HEK293T (cell line): ENCODE data around the gene TYSND1.

Experiments
- CTCF ChIA-PET: fragments of 350-600 bp; formaldehyde crosslinking; extraction: SDS; loops from one replicate; lab custom pipeline; 2021; ENCODE audit warnings: antibody characterized with exemption, inconsistent platforms; lab: Yijun Ruan, JAX
- POLR2A ChIA-PET: fragments of 350-600 bp; formaldehyde crosslinking; extraction: SDS; loops from one replicate; lab custom pipeline; 2020; ENCODE audit warnings: antibody characterized with exemption, inconsistent platforms; lab: Yijun Ruan, JAX
- DNase-seq: peaks from one replicate; pipeline ENCODE4 v3.0.0; 2012; ENCODE audit warnings: mixed read lengths; ENCODE audit errors: extremely low spot score
- ARNT ChIP-seq: fragments of 450-650 bp; IDR thresholded peaks from 2 replicates; pipeline ENCODE4 v1.6.1; 2017; ENCODE audit warnings: mild to moderate bottlenecking
- BHLHE40 ChIP-seq: fragments of 450-650 bp; IDR thresholded peaks from 2 replicates; pipeline ENCODE4 v1.6.1; 2016; ENCODE audit warnings: mild to moderate bottlenecking, moderate library complexity, borderline replicate concordance
- CTBP1 ChIP-seq: fragments of 450-650 bp; IDR thresholded peaks from 2 replicates; pipeline ENCODE4 v1.6.1; 2016; ENCODE audit warnings: borderline replicate concordance
- ELF4 ChIP-seq: fragments of 450-650 bp; IDR thresholded peaks from 2 replicates; pipeline ENCODE4 v1.6.1; 2017; ENCODE audit warnings: antibody characterized with exemption
- FOXA1 ChIP-seq: fragments of 450-650 bp; IDR thresholded peaks from 2 replicates; pipeline ENCODE4 v1.6.1; 2016; ENCODE audit warnings: mild to moderate bottlenecking
- FOXK2 ChIP-seq: fragments of 450-650 bp; IDR thresholded peaks from 2 replicates; pipeline ENCODE4 v1.6.1; 2016; ENCODE audit warnings: mild to moderate bottlenecking
- FOXM1 ChIP-seq: fragments of 450-650 bp; IDR thresholded peaks from 2 replicates; pipeline ENCODE4 v1.6.1; 2017; ENCODE audit warnings: mild to moderate bottlenecking, borderline replicate concordance
- HDGF ChIP-seq: fragments of 450-650 bp; IDR thresholded peaks from 2 replicates; pipeline ENCODE4 v1.6.1; 2017; ENCODE audit warnings: antibody characterized with exemption, borderline replicate concordance
- L3MBTL2 ChIP-seq: fragments of 450-650 bp; conservative IDR thresholded peaks from 2 replicates; pipeline ENCODE4 v1.6.1; 2016; ENCODE audit warnings: mild to moderate bottlenecking
- LEF1 ChIP-seq: fragments of 450-650 bp; IDR thresholded peaks from 2 replicates; pipeline ENCODE4 v1.6.1; 2017; ENCODE audit warnings: mild to moderate bottlenecking, borderline replicate concordance
- NFRKB ChIP-seq: fragments of 450-650 bp; IDR thresholded peaks from 2 replicates; pipeline ENCODE4 v1.6.1; 2016; ENCODE audit warnings: mild to moderate bottlenecking, moderate library complexity
- PKNOX1 ChIP-seq: fragments of 450-650 bp; IDR thresholded peaks from 2 replicates; pipeline ENCODE4 v1.6.1; 2016
- SP1 ChIP-seq: fragments of 450-650 bp; IDR thresholded peaks from 2 replicates; pipeline ENCODE4 v1.6.1; 2017
- SUZ12 ChIP-seq: fragments of 450-650 bp; IDR thresholded peaks from 2 replicates; pipeline ENCODE4 v1.6.1; 2016; ENCODE audit warnings: mild to moderate bottlenecking
- TARDBP ChIP-seq: fragments of 450-650 bp; IDR thresholded peaks from 2 replicates; pipeline ENCODE4 v1.6.1; 2016
- ZNF384 ChIP-seq: fragments of 450-650 bp; IDR thresholded peaks from 2 replicates; pipeline ENCODE4 v1.6.1; 2016

The TYSND1 gene

GRCh38 chr10:70146489-70147258, at the start of gene TYSND1:
Gene TYSND1, minus strand, starts transcription at chr10:70146700. Its CDS starts 114 bp downstream, at chr10:70146586.
- CTCF ChIA-PET: interaction anchor here (0.6 to 2.2 kb wide), 32 partner anchors 9 to 992 kb away, joined by 3 to 24 read pairs (median 4); partner anchors contain the start of gene SAR1A
- TF ChIP-seq ZNF384: peak; percentile 97
- peak; percentile 47; the same call in 1 of the 2 replicates for TF ChIP-seq FOXM1
- TF ChIP-seq SUZ12: no peak
- TF ChIP-seq ELF4: peak; percentile 59
- DNase-seq: peak; percentile 94
- POLR2A ChIA-PET: interaction anchor here (0.6 to 2.7 kb wide), 41 partner anchors 9 to 841 kb away, joined by 3 to 41 read pairs (median 4); partner anchors contain the start of genes EIF4EBP2, LRRC20, MACROH2A2 and PPA1

DNA sequence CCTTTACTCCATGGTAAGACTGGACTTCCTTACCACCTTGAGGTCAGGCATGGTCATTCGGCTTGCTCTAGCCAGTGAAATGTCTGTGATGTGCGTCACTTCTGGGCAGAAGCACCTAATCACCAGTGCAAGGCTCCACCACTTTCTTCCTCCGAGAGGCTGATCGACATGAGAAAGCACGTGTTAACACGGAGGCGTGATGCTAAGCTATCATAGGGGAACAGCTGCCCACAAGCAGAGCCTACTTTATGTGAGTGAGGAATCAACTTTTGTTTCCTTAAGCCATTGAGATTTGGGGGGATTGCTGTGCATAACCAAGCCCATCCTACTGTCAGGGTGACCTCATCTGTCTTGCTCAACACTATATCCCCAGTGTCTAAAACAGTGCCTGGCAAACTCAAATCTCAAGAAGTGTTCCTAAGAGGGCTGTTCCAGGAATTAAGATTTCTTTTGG, 46.9 kb upstream of the TYSND1 start:
- CTCF ChIA-PET: interaction anchor here (0.5 to 0.6 kb wide), 2 partner anchors 17 to 47 kb away, joined by 3 to 4 read pairs; no protein-coding TSS in a partner anchor
- POLR2A ChIA-PET: interaction anchor here (1.7 kb wide), 1 partner anchor 23 kb away, joined by 8 read pairs; the partner anchor contains the start of gene SAR1A
- no peak for DNase-seq

GRCh38 chr10:70192326-70192968, 45.9 kb upstream of the TYSND1 start:
- ChIA-PET POLR2A (interaction anchor here (1.7 kb wide), 1 partner anchor 22 kb away, joined by 8 read pairs; the partner anchor contains the start of gene SAR1A), CTCF (interaction anchor here (0.6 kb wide), 1 partner anchor 16 kb away, joined by 4 read pairs; no protein-coding TSS in a partner anchor)
- no peak for DNase-seq
- no peak for TF ChIP-seq HDGF
- TF ChIP-seq L3MBTL2: no peak
- TF ChIP-seq FOXA1: no peak
- TF ChIP-seq SP1: no peak
- no peak for TF ChIP-seq SUZ12
- no peak for TF ChIP-seq TARDBP
- TF ChIP-seq FOXM1: no peak
- no peak for TF ChIP-seq BHLHE40
- TF ChIP-seq NFRKB: no peak
- no peak for TF ChIP-seq FOXK2
- TF ChIP-seq CTBP1: no peak
- no peak for TF ChIP-seq ELF4
- TF ChIP-seq LEF1: no peak
- no peak for TF ChIP-seq ARNT
- TF ChIP-seq PKNOX1: no peak

More for the DNA sequence above, 46.9 kb upstream of the TYSND1 start:
- TF ChIP-seq TARDBP: no peak

DNA sequence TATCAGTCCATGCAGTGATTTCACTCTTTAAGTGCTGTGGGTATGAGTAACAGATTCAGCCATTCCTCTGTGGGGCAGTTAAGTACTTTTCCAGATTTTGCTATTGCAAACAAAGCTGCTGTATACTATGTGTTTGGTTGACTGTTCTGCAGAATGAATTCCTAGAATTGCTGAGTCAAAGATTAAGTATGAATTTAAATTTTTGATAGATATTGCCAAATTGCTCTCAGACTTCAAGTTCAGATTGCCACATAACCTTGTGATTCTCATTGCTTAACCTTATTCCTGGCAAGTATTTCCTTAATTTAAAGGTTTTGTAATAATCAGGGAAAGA, 45.4 kb upstream of the TYSND1 start:
- CTCF ChIA-PET: no interaction called here
- POLR2A ChIA-PET: no interaction called here
- TF ChIP-seq CTBP1 (no peak), BHLHE40 (no peak), FOXM1 (no peak), HDGF (no peak), ARNT (no peak), NFRKB (no peak), SUZ12 (no peak)
- DNase-seq: no peak

- CTCF ChIA-PET: interaction anchor here (1.3 kb wide), 1 partner anchor 75 kb away, joined by 4 read pairs; no protein-coding TSS in a partner anchor
- POLR2A ChIA-PET: interaction anchor here (1.7 kb wide), 1 partner anchor 21 kb away, joined by 9 read pairs; the partner anchor contains the start of gene SAR1A
- TF ChIP-seq BHLHE40 (no peak), SP1 (no peak), ELF4 (no peak), FOXM1 (no peak), FOXK2 (no peak), SUZ12 (no peak), ZNF384 (no peak), TARDBP (no peak), CTBP1 (no peak), L3MBTL2 (no peak), ARNT (no peak), FOXA1 (no peak), HDGF (no peak), PKNOX1 (no peak), LEF1 (no peak), NFRKB (no peak)
- no peak for DNase-seq
Measured at GRCh38 chr10:70191161-70191971, 44.9 kb upstream of the TYSND1 start.

DNA sequence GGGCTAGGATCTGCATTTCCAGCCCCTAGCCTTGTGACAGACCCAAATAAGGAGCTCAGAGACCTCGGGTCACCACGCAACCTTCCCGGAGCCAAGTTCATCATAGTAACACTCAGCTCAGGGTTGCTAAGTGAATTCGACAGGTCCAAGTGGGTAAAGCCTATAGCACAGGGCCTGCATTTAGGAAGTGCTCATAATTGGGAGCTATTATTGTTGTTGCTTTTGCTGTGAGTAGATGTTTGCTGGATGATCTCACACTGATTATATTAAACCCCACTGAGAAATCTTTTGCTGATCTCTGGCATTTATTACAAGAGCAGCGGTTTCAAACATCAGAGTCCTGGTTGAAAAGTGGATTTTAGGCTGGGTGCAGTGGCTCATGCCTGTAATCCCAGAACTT, 44.1 kb upstream of the TYSND1 start:
- TF ChIP-seq HDGF (no peak), ARNT (no peak), ZNF384 (no peak), SUZ12 (no peak), FOXK2 (no peak), L3MBTL2 (no peak), LEF1 (no peak), NFRKB (no peak), BHLHE40 (no peak), CTBP1 (no peak), FOXM1 (no peak), FOXA1 (no peak), SP1 (no peak), ELF4 (no peak), PKNOX1 (no peak), TARDBP (no peak)
- CTCF ChIA-PET: interaction anchor here (1.3 kb wide), 1 partner anchor 75 kb away, joined by 4 read pairs; no protein-coding TSS in a partner anchor
- POLR2A ChIA-PET: interaction anchor here (1.0 to 1.7 kb wide), 2 partner anchors 20 to 44 kb away, joined by 4 to 9 read pairs; partner anchors contain the start of genes SAR1A and TYSND1
- no peak for DNase-seq
